Muscle of arm (tissue), 12 donors: ENCODE measurements around the gene PPP2R2C. TPM values are rescaled to one million over a fixed set of nuclear protein-coding genes. Genes with fewer than 3 reads are reported as not detected.

Experiments used
- DNase-seq: peaks from one replicate; pipeline ENCODE4 v3.0.0-alpha.2; 2013
- polyA plus RNA-seq, 12 donors: library from polyadenylated mRNA; unstranded; fragments of 120-200 nt; gene quantifications; one replicate each; pipeline ENCODE4 v1.2.1, GENCODE V29; 2013; ENCODE audit not compliant: insufficient read length in 12 of 12

Gene PPP2R2C
- polyA plus RNA-seq, 12 donors, result 0.19 to 14.3 (median 0.27) TPM; not detected in 2

GRCh38 chr4:6272863-6273660, 199.4 kb downstream of the PPP2R2C start:
- DNase-seq, result no peak

GRCh38 chr4:6271701-6272465, 200.5 kb downstream of the PPP2R2C start:
- no peak for DNase-seq

- DNase-seq, result no peak
Observed at GRCh38 chr4:6271206-6271605, 201.2 kb downstream of the PPP2R2C start.

- DNase-seq, result no peak
Observed at GRCh38 chr4:6270636-6271121, 201.7 kb downstream of the PPP2R2C start.

Other genes with a start within 250 kb of the PPP2R2C start
- 10 to 100 TPM in 11 of 12 donors, not detected in 1; 15.4 to 31.7 (median 19.8) TPM for gene WFS1, start 202.8 kb downstream of the PPP2R2C start, polyA plus RNA-seq
- 10 to 100 TPM in 2 of 12 donors, 1 to 10 TPM in 9, not detected in 1; 5.4 to 19.5 (median 7.5) TPM for gene MAN2B2, start 102.6 kb upstream of the PPP2R2C start, polyA plus RNA-seq
- gene MRFAP1, start 168.1 kb upstream of the PPP2R2C start, polyA plus RNA-seq, result 100 to 1,000 TPM in 11 of 12 donors, not detected in 1; 207 to 331 (median 247) TPM
- 1 to 10 TPM in 9 of 12 donors, under 1 TPM in 1, not detected in 2; 0.93 to 5.5 (median 1.6) TPM for gene S100P, start 221.3 kb upstream of the PPP2R2C start, polyA plus RNA-seq
- gene MRFAP1L1, start 237.3 kb upstream of the PPP2R2C start, polyA plus RNA-seq, result 10 to 100 TPM in 11 of 12 donors, not detected in 1; 50.4 to 76.4 (median 58.7) TPM
- 10 to 100 TPM in 2 of 12 donors, 1 to 10 TPM in 9, not detected in 1; 6.0 to 13.6 (median 7.5) TPM for gene BLOC1S4, start 243.6 kb upstream of the PPP2R2C start, polyA plus RNA-seq